Muscle of back (tissue), 11 donors: ENCODE results near the gene CACNB4. TPM values are rescaled to one million over a fixed set of nuclear protein-coding genes. Genes with fewer than 3 reads are reported as not detected.
"Not testable (repeated sequence)": the region's sequence is repeated elsewhere in the genome, so short reads cannot be mapped to it uniquely, and the experiment has no call there.

ENCODE experiments used
- DNase-seq, 3 donors: peaks; one replicate each; pipeline versions ENCODE4 v3.0.0 to v3.0.0-alpha.2; 2013
- polyA plus RNA-seq, 10 donors: library from polyadenylated mRNA; unstranded; fragments of 120-200 nt; gene quantifications; one replicate each; pipeline ENCODE4 v1.2.1, GENCODE V29; 2013; ENCODE audit not compliant: insufficient read length in 10 of 10

The CACNB4 gene
- polyA plus RNA-seq, 10 donors = 3.9 to 8.0 (median 5.3) TPM

DNA sequence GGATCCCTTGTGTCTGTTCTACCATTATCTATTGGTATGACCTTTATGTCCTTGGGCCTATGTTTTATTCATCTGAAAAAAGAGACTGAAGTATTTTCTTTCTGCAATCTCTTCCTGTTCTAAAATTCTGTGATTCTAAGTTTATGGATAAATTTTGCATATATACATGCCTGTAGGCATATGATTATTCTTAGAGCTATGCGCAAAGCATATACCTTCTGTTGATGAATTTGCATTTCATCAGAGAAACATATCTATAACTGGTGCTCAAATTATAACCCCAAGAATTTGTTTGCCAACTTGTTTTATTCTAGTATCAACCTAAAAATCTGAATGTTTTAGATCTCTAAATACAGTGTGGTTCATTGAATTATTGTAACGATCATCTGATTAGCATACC is 6.7 kb downstream of the CACNB4 start:
- DNase-seq = no peak

DNA sequence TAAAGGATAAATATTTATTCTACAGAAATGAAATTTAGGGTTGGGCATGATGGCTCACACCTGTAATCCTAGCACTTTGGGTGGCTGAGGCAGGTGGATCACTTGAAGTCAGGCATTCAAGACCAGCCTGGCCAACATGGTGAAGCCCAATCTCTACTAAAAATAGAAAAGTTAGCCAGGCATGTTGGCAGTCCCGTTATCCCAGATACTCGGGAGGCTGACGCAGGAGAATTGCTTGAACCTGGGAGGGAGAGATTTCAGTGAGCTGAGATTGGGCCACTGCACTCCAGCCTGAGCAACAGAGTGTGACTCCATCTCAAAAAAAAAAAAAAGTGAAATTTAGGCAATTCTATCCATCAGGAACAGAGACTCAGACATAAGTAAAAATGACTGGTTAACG is 8.1 kb downstream of the CACNB4 start:
- DNase-seq = not testable (repeated sequence)

DNA sequence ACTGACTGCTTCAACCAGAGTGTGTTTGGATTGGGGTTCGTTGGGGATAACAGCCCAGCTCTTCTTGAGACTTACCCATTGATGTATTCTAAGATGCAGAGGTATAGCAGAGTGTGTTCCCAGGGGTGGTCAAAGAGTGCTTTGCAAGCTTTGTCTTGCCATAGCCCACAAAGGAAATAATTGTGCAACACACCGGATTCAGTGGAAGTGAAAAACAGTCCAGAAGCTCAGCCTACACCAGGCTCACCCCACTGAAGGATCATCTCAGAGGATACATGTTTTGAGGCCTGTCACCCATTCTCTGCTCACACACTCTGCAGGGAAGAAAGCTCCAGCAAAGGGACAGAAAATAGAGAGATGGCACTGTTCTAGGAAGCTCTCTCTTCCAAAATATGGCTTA is 9.6 kb downstream of the CACNB4 start:
- DNase-seq = no peak

DNA sequence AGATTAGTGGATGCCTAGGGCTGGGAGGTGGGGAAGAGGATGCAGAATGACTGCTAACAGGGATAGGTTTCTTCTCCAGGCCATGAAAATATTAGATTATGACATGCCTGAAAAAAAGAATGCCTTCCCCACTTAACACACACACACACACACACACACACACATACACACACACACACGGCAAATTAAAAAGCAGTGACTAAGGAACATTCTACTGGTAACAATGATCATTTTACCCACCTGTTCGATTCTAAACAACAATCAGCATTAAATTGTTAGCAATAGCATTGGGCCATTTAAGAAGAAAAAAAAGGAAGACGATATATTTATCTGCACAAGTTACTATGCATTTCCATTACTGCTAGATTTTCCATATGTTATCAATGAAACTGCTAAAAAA is 10.8 kb downstream of the CACNB4 start:
- no peak for DNase-seq

DNA sequence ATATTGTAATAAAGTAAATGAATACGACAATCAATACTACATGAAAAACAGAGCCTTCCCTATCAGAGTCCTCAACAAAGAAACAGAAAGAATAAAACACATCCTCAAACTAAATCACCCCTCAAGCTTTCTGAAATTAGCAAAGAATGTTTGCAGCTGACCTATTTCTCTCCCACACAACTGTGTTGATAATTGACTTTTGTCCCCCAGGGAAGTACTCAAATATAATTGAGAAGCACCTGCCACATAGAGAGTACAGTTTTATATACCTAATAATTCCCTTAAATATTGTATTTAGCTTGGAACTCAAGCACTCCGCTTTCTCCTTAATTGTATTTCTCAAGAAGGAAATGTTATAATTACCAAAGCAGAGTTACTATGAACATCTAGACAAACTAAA is 12.6 kb downstream of the CACNB4 start:
- no peak for DNase-seq

DNA sequence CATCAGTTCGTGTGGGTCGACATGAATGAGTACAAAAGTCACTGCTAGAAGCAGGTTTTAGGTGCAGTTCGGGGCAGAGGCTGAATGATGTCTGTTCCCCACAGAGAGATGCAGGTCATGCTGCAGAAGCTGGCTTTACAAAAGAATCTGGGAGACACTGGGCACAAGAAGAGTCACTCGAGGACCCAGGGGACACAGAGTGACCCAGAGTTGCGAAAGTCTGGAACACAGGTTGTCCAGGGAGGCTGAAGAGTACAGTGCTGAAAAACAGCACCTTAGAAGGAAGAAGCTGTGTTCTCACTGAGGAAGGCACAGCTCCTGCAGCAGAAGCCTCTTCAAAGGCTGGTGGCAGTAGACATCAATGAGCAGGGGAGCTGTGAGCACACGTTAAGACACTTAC is 14.8 kb downstream of the CACNB4 start:
- DNase-seq = no peak

DNA sequence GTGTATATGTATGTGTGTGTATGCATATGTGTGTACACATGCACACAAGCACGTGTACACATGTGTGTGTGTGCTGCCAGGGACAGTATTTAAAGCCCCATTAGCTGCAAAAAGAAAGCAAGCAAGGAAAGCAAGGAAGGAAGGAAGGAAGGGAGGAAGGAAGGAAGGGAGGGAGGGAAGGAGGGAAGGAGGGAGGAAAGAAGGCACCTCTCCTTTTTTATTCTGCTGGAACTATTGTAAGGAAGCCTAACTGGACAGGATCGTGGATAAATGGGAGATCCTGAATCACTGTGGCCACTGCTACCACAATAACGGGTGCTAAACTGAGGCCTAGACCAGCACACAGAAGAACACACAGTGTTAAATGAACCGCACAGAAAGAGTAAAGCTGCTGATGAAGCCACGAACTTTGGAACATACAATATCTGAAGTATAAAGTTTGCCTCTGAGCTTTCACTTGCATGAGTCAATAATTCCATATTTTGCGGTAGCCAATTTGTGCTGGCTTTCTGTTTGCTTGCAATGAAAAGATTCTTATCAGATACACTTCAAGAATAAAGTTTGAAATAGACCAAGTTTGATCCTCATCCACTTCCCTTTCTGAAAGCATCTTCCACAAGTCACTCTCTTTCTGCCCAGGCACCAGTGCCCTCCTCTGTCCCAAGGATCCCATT is 15.5 kb downstream of the CACNB4 start:
- DNase-seq = peak; percentile 28 to 50 (median 31)

DNA sequence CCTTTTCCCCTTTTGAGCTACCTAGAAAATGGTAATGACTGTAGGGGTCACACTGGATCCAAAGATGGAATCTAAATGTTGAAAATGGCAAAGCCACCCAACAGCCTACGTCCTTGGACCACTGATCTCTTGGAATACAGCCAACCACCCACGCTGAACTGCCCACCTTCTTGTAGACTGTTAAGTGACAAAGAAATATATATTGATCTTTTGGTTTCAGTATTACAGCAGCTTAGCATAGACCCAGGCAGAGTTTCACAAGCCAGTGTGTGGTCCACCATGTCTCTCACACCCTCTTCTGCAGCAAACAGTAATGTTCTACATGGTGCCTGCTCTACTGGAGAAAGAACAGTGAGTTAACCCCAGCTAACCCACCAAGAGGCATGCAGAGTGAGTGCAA is 20.2 kb downstream of the CACNB4 start:
- no peak for DNase-seq

DNA sequence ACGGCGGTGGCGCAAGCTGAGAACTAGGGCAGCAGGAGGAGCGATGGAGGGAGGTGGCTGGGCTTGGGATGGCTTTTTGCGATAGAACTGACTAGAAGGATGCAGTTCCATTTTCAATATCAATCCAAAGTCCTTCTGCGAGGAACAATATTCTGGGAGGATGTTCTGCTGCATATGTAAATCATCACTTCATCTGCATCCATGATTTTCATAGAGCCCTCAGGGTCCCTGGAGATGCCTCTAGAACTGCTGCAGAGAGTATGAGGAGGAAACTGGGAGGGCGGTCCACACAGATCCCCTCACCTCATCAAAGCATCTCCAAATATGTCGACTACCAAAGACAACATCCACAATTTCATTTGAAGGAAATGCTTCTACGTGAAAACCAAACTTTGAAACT is 20.8 kb downstream of the CACNB4 start:
- no peak for DNase-seq

DNA sequence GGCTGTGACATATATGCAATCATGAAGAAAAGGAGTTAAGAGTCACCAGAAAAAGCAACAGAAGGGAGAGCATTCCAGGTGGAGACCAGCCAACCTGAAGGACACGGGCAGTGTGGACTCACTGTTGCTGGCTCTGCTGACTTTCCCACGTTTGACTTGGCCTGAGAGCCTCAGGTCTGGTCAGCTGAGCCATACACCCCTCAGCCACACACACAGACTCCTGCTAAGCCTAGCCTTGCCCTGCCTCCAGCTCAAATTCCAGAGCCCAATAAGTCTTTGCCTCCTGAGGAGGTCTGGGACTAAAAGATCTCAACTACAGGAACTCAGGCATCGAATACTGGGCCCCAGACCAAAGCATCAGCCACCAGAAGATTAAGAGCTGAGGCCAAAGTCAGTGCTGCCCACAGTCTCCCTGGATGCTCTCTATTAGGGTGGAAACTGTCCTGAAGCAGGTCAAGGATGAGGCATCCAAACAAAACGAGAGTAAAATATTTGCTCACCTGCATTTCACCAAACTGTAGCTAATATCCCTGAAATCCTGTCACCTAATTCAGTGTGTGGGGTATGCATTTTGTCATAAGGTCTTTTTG is 23.3 kb downstream of the CACNB4 start:
- DNase-seq = no peak

DNA sequence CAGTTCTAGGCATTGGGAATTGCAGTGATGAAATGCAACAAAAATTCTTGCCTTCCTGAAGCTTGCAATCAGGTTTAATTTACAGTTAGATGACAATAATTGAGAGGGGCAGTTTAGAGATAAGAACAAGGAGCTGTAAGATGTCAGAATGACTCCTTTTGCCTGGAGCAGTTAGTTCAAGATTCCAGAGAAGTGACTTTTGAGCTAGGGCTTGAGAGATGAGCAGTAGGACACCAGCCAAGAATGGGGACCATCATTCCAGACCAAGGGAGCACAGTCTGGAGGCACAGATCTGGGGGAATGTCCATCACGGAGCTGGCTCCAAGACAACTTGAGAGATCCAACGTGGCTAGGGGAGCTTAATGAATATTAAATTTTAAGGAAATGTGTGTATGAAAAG is 26.8 kb downstream of the CACNB4 start:
- no peak for DNase-seq

DNA sequence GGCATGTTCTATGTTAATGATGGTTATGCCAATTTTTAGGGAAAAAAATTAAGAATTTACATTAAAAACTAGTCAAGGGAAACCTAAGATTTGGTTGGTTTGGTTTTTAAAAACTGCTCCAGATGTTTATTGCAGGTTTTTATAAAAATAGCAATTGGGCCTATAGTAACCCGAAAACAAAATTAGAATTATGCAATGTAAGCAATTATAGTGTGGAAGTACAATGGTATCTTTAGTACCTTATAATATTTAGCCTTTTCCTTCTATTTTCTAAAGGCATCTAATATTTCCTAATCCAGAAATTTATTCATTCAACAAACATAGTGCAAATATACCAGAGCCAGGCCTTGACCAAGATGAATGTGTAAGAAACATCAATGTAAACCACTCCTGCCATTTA is 27.3 kb downstream of the CACNB4 start:
- DNase-seq = no peak

DNA sequence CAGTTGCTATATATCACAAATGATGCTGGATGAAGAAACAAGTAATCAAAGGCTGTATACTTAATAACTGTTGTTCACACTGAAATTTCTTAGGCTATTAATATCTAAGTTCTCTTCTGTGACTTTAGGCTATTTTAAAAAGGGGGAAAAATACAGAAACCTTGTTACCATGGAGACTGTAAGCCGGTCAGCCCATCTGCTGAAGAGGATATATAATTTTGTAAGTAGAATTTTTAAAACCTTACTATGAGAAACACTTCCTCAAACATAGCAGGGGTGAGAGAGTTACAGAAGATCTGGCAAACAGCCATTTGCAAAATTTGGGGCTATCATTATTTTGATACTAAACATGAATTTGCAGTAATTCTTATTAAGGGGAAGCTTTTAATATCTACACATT is 27.8 kb downstream of the CACNB4 start:
- peak in 1 of 3 donors; percentile 48 for DNase-seq

DNA sequence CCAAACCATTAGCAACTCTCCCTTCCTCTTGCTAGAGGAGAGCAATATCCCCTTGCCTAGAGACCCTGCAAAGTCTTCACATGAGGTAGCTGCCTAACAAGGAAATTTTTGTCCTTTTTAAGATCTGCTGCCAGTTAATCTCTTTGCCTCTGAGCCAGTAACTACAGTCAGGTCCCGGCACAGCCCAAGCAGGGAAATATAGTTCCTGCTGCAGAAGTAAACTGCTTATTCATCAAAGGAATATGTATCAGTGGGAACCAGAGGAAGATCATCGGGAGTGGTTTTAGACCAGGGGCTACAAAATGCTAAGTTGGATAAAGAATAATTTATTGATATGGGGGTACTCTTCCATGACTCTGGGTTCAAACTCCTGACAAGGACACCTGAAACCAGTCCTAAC is 30.6 kb downstream of the CACNB4 start:
- DNase-seq = no peak

DNA sequence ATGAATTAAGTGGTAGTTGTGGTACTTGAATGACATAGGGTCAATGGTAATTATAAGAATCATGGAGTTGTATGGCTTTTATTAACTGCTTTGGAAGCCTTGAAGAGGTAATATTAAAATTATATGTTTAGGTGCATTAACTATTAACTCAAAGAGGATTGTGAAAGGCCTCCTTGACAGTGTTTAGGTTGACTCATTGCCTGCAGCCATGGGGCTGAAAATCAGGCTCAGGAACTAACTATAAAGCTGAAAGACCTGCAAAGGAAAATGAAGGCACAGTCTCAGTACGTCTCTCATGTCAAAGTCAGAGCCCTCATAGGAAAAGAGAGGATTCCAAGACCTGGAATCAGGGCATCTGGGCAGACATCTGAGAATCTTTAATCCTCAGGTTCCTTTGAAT is 31.0 kb downstream of the CACNB4 start:
- DNase-seq = no peak

DNA sequence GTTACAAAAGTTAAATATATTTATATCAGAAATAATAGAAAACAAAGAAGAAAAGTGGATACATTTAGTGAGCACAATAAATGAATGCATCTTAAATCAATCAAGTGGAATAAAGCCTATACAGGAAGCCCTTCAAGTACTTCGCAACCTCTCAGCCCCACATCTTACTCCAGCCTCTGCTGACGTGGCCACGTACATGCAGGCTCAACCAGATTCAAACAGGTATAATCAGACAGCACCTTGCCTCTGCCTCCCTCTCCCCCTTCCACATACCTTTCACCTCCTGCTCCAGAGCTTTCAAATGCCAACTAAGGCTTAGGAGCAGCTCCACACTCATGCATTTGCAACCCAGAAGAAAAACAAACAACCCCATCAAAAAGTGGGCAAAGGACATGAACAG is 32.9 kb downstream of the CACNB4 start:
- DNase-seq = no peak

DNA sequence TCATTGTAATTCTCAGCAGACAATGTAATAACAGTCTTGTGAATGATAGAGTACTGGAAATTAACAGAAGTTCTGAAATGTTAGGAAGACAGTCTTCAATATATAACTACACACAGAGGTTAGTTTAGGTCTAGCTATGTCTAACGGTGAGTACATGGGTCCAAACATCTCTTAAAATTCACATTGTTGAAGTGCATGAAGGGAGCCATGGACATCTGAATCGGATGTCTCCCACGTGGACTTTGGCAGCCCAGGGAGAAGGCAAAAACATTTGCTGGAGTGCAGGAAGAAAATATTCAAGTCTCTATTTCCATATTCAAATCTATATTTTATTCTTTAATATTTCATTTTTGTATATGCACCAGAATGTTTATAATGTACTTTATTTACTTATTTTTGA is 34.8 kb downstream of the CACNB4 start:
- DNase-seq = no peak

DNA sequence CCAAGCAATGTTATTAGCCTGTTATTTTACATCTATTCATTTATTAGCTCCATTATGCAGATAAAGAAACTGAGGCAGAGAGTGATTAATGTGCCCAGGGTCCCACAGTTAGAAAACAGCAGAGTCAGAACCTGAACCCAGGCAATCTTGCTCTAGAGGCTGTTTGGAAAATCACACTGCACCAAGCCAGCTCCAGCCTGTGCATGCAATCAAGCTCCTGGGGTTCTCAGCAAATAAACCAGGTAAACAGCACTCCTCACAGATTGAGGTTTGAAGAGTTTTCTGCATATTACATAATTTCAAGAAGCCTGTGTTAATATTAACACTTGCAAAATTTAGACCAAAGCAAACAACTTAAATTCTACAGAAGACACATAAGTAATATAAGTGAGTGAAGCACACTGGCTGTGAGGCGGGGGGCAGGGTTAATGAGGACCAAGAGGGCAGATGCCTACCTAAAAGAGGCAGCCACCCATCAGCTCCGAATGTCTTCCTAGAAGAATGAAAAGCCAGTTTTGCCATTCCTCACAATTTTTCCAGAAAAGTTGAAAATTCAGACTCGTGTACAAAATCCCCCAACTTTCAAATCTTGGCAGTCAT is 35.4 kb downstream of the CACNB4 start:
- DNase-seq = peak in 1 of 3 donors; percentile 45

DNA sequence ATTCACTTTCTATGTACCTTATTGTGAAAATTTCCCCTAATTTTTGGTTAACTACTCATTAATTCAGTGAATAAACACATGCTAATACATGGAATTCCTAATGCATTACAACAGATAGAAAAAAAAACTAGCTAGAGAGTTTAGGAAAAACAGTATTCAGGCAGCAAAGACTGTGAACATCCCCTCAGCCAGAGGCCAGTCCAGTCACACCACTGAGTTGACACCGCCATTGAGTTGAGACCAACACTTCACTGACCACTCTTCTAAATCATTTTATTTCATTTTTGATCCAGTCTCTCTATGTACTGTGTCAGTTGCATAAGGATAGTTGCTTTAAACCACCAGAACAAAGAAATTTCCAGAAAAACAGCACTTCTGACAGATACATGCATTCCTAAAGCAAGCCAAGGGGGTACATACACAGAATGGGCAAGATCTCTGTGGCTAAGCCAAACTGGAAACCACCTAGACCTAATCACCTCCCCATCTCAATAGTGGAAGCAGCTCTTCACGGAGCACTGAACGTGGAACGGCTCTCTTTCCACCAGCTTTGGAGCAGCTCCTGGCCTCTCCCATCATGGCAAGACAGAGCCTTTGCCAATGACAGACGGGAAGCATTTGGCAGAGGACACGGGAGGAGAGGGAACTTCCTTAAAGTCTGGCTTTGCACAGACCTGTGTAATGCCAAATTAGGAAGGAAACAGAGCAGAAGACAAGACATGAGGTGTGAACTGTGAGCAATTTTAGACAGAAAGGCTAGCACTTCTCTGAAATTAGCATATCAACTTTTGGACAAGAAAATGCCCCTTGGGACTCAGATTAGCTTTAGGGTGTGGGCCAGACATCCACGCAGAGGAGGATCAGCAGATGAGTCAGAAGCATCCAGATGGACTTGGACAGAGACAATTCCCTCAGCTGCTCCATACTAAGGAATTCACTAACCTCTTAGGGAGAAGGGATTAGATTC is 36.4 kb downstream of the CACNB4 start:
- DNase-seq = peak; percentile 70 to 88 (median 72)

DNA sequence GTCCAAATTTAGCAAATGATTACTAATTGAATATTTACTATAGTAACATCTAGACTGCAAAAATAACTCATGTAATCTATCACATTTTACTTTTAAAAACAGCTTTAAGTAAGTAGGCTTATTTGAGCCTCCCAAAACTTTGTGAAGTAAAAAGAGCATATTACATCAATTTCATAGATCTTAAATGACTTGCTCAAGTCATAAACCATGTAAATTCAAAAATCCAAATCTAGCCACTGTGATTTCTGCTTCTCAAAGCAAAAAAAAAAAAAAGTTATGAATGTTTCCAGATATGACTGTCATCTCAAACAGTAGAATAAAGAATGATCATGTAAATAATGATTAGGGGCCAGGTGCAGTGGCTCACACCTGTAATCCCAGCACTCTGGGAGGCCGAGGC is 37.5 kb downstream of the CACNB4 start:
- no peak for DNase-seq

DNA sequence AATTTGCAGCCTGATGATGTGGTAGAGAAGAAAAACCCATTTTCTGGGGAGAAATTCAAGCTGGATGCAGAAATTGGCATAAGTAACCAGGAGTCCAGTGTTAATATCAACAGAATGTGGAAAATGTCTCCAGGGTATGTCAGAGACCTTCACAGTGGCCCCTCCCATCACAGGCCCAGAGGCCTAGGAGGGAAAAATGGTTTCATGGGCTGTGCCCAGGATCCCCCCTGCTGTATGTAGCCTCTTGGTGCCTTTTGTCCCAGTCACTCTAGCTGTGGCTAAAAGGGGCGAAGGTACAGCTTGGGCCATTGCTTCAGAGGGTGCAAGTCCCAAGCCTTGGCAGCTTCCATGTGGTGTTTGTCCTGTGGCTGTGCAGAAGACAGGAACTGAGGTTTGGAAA is 40.2 kb downstream of the CACNB4 start:
- no peak for DNase-seq

DNA sequence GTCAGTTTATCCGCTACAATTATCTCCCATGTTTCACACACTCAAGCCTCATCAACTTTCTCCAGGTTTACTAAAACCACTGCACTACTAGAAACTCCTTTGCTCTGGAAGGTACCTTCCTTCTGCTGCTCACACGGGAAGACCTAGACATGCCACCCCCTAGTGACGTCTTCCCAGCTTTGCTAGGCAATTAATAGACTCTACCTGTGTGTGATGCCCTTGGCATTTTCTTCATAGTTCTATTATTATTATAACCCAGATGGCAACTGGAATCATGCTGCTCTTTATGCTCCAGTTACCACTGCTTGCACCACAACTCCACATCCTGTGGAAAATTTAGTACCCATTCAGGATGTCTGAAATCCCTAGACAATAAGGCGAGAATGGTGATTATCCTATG is 42.4 kb downstream of the CACNB4 start:
- no peak for DNase-seq
